Left lung (tissue), 10 donors: ENCODE measurements around the gene PHACTR1. TPM values are rescaled to one million over a fixed set of nuclear protein-coding genes. Genes with fewer than 3 reads are reported as not detected.

Source experiments
- ATAC-seq: fragments of 200-7000 bp; cut with Tn5 transposase; one replicate; pipeline ENCODE4 v1.9.1; 2020; ENCODE audit warnings: moderate library complexity
- DNase-seq, 4 donors: peaks; one replicate each; pipeline ENCODE4 v3.0.0-alpha.2; 2013 to 2020
- H3K27ac ChIP-seq, 2 donors: fragments of 200-600 bp; sonication (generic) in 1 of 2; one replicate each; pipeline versions ENCODE4 v1.5.0 to v1.8.0; 2020 to 2021
- H3K27me3 ChIP-seq, 2 donors: fragments of 200-600 bp; sonication (generic) in 1 of 2; one replicate each; pipeline versions ENCODE4 v1.5.0 to v1.8.0; 2020 to 2021
- H3K36me3 ChIP-seq, 2 donors: fragments of 200-600 bp; sonication (generic) in 1 of 2; one replicate each; pipeline versions ENCODE4 v1.5.0 to v1.8.0; 2020 to 2021
- H3K4me1 ChIP-seq, 2 donors: fragments of 200-600 bp; one replicate each; pipeline ENCODE4 v1.8.0; 2021
- H3K4me3 ChIP-seq, 2 donors: fragments of 200-600 bp; sonication (generic) in 1 of 2; one replicate each; pipeline versions ENCODE4 v1.5.0 to v1.8.0; 2020 to 2021; ENCODE audit warnings: mild to moderate bottlenecking in 1 of 2
- H3K9me3 ChIP-seq, 2 donors: fragments of 200-600 bp; sonication (generic) in 1 of 2; one replicate each; pipeline versions ENCODE4 v1.5.0 to v1.8.0; 2020 to 2021
- intact Hi-C, 2 donors: fragments of 100-400 bp; cut with DNase I; formaldehyde crosslinking; loops; one replicate each; pipeline versions ENCODE4 v1.11.2 to v1.14.2; 2022
- polyA plus RNA-seq, 6 donors: library from polyadenylated mRNA; unstranded; fragments of 120-200 nt; gene quantifications; one replicate each; pipeline ENCODE4 v1.2.1, GENCODE V29; 2013; ENCODE audit not compliant: insufficient read length in 6 of 6
- total RNA-seq, 2 donors: library from RNA; stranded (reverse); fragmentation: NEBNext Ultra II Directional; extraction: Animal tissue kit (Norgen Biotek cat#: 25700); gene quantifications; one replicate each; pipeline ENCODE4 v1.2.1, GENCODE V29; 2021
- TF ChIP-seq, protein P1 (sequence below), 2 donors: fragments of 200-600 bp; sonication (generic) in 1 of 2; IDR thresholded peaks; one replicate each; pipeline versions ENCODE4 v1.5.0 to v1.8.0; 2021; ENCODE audit warnings: antibody characterized with exemption in 2 of 2
- donor health status: DM: no; HTN: yes; CAD: no.
- donor health status: DM: no; HTN: no; CAD: no.

Gene PHACTR1
- total and polyA plus RNA-seq, 8 donors = 12.1 to 53.3 (median 15.8) TPM

DNA sequence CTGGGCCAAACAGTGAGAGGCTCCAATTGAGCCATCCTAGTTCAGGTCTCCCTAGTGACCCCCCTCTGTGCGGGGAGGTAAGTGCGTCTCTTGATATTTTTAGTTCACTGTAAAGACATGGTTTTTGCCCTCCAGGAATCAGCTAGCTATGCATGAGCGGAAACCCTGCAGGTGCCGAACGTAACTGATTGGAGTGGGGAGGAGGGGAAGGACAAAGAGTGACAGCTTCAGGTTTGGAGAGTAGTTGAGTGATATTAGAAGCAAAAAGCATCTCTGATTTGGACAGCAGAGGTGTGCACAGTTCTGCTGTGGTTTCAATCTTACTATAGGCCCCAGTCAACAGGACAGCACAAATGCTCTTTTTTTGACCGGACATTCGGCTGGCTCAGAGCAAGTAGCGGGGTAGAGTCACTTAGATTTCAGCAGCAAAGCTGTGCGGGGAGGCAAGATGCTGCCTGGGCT is 580.0 kb downstream of the PHACTR1 start:
- H3K27ac ChIP-seq = no peak overlapping the region
- peaks cover 0 to 61% of the 10 kb centered on the region in 2 donors for H3K36me3 ChIP-seq
- intact Hi-C loops = no loop called here

DNA sequence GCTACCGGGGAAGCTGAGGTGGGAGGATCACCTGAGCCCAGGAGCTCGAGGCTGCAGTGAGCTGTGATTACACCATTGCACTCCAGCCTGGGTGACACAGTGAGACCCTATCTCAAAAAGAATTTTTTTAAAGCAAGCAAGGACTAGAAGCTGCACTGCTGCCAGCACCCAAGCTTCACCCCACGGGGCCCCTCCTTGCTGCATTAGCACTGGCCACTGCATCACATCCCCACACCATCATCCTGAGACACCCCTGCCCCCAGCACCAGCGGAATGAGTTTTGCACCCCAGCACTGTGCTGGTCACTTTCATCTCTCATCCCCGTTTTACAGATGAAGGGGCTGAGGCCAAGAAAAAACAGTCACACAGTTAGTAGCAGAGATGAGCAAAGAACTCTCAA is 580.8 kb downstream of the PHACTR1 start:
- Histone ChIP-seq H3K27me3 (no peaks in the 10 kb centered on the region), H3K27ac (no peak overlapping the region), H3K4me3 (no peak overlapping the region), H3K9me3 (no peaks in the 10 kb centered on the region), H3K36me3 (peaks cover 0 to 61% of the 10 kb centered on the region in 2 donors), H3K4me1 (peaks cover 0 to 16% of the 10 kb centered on the region in 2 donors)
- ATAC-seq (no peak), DNase-seq (no peak)
- TF ChIP-seq, protein P1, sequence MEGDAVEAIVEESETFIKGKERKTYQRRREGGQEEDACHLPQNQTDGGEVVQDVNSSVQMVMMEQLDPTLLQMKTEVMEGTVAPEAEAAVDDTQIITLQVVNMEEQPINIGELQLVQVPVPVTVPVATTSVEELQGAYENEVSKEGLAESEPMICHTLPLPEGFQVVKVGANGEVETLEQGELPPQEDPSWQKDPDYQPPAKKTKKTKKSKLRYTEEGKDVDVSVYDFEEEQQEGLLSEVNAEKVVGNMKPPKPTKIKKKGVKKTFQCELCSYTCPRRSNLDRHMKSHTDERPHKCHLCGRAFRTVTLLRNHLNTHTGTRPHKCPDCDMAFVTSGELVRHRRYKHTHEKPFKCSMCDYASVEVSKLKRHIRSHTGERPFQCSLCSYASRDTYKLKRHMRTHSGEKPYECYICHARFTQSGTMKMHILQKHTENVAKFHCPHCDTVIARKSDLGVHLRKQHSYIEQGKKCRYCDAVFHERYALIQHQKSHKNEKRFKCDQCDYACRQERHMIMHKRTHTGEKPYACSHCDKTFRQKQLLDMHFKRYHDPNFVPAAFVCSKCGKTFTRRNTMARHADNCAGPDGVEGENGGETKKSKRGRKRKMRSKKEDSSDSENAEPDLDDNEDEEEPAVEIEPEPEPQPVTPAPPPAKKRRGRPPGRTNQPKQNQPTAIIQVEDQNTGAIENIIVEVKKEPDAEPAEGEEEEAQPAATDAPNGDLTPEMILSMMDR (IDR thresholded peaks at IDR 0.05) = no peak
- intact Hi-C loops = no loop called here

More for the DNA sequence above, 580.0 kb downstream of the PHACTR1 start:
- no peaks in the 10 kb centered on the region for H3K27me3 ChIP-seq
- TF ChIP-seq, protein P1 (IDR thresholded peaks at IDR 0.05) = no peak
- H3K9me3 ChIP-seq = no peaks in the 10 kb centered on the region
- DNase-seq (no peak), ATAC-seq (no peak)
- H3K4me1 ChIP-seq = peaks cover 0 to 8% of the 10 kb centered on the region in 2 donors
- H3K4me3 ChIP-seq = no peak overlapping the region

DNA sequence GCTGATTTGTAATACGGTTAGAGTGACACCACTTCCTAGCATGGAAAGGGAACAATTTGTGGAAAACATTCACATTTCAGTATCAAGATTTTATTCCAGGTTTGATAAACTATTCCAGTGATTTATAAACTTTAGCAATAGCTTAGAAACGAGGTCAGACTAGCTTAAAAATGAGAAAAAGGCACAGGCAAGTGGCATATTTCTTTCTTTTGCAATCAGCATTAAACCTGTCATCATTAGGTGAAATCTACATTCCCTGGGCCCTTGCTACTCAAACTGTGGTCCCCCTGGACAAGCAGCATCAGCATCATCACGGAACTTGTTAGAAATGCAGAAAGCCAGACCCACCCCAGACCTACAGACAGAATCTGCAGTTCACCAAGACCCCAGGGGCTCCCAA is 581.9 kb downstream of the PHACTR1 start:
- Histone ChIP-seq H3K4me3 (no peak overlapping the region), H3K36me3 (peaks cover 0 to 51% of the 10 kb centered on the region in 2 donors), H3K27ac (no peak overlapping the region), H3K27me3 (no peaks in the 10 kb centered on the region), H3K9me3 (no peaks in the 10 kb centered on the region), H3K4me1 (peaks cover 4 to 27% of the 10 kb centered on the region in 2 donors)
- intact Hi-C loops = no loop called here
- ATAC-seq (no peak), DNase-seq (no peak)
- TF ChIP-seq, protein P1 (IDR thresholded peaks at IDR 0.05) = no peak

DNA sequence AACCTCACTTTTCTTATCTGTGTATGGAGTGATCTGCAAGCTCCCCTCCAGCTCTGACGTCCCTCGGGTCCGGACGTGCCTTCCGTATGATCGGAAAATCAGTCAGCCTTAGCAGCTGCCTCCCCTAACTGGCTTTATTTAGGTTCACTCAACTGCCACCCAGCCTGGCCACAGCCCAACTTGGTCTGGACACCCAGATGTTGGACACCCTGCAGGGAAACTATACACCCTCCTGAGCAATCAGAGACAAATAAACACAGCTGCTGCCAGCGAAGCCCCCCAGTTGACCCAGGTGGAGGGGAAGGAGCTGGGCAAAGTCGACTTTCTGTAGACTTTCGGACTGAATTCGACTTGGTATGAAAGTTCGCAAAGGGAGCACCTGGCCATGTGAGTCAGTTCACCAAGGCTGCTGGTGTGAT is 582.8 kb downstream of the PHACTR1 start:
- Histone ChIP-seq H3K27me3 (no peaks in the 10 kb centered on the region), H3K4me1 (peaks cover 10 to 36% of the 10 kb centered on the region in 2 donors), H3K36me3 (peaks cover 0 to 44% of the 10 kb centered on the region in 2 donors), H3K4me3 (no peak overlapping the region), H3K9me3 (no peaks in the 10 kb centered on the region), H3K27ac (no peak overlapping the region)
- ATAC-seq (no peak), DNase-seq (no peak)
- intact Hi-C loops = no loop called here
- TF ChIP-seq, protein P1 (IDR thresholded peaks at IDR 0.05) = no peak

DNA sequence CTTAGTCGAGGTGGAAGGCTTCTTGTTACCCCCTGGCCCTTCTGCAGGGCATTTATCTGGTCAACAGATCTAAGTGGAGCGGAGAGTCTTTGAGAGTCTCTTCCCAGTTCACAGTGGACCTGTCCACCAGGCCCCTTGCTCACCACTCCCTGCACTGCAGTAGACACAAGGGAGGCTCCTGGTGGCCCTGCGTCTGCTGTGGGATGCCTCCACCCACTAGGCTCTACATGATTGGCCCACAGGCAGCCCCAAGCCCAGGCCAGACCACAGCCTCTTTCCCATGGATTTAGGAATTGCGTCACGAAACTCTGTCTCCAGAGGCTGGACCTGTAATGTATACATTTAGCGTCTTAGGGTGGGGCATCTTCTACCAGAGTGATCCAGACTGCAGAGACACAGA is 583.4 kb downstream of the PHACTR1 start:
- no peak overlapping the region for H3K4me3 ChIP-seq
- no peaks in the 10 kb centered on the region for H3K9me3 ChIP-seq
- H3K36me3 ChIP-seq = peaks cover 0 to 44% of the 10 kb centered on the region in 2 donors
- TF ChIP-seq, protein P1 (IDR thresholded peaks at IDR 0.05) = no peak
- H3K4me1 ChIP-seq = peaks cover 10 to 37% of the 10 kb centered on the region in 2 donors
- H3K27ac ChIP-seq = no peak overlapping the region
- intact Hi-C loops = no loop called here
- DNase-seq (no peak), ATAC-seq (no peak)
- H3K27me3 ChIP-seq = no peaks in the 10 kb centered on the region
